Measurements from ENCODE around the gene IMP4.
A peak's percentile ranks its signal among the peaks of the same experiment; 100 is the strongest.

Gene IMP4

GRCh38 chr2:130358420-130359350 is 16.0 kb downstream of the IMP4 start:
- DNase-seq, result no peak

GRCh38 chr2:130359466-130359865 is 16.8 kb downstream of the IMP4 start:
- DNase-seq, result no peak

DNA sequence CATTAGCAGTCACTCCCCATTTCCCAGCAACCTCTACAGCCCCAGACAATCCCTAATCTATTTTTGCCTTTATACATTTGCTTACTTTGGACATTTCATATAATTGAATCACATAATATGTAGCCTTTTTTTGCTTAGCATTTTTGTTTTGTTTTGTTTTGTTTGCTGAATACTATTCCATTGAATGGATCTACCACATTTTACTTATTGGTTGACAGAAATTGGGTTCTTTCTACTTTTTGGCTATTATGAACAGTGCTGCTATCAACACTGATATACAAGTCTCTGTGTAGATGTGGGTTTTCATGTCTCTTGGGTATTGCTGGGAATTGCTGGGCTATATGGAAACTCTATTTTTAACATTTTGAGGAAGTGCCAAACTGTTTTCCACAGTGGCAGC is 20.8 kb downstream of the IMP4 start:
- DNase-seq, result no peak

- DNase-seq, result no peak
Measured at GRCh38 chr2:130365075-130365474, 22.4 kb downstream of the IMP4 start.

DNA sequence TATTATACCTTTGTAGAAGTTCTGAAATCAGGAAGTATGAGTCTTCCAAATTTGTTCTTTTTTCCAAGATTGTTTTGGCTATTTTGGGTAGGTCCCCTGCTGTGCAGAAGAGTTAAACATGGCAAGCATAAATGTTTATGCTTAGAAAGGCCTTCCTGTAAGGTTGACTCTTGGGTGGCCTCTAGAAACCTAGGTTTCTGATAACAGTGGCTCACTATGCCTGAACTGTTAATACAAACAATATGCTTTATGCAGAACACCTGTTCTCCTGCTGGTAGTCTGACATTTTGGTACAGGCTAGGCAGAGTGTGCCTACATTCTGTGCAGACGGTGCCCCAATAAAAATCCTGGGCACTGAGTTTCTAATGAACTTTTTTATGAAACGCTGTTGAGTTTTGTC is 23.3 kb downstream of the IMP4 start:
- no peak for DNase-seq

DNA sequence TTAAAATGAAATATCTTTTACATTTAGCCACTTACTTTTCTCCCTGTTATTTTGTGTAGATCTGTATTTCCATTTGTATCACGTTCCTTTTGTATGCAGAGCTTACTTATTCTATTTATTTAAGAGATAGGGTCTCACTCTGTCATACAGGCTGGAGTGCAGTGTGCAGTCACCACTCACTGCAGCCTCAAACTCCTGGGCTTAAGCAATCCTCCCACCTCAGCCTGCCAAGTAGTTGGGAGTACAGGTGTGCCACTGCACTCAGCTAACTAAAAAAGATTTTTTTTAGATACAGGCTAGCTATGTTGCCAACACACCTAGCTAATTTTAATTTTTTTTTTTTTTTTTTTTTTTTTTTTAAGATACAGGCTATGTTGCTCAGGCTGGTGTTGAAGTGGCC is 24.0 kb downstream of the IMP4 start:
- DNase-seq, result no peak

GRCh38 chr2:130368786-130369185 is 26.1 kb downstream of the IMP4 start:
- no peak for DNase-seq

DNA sequence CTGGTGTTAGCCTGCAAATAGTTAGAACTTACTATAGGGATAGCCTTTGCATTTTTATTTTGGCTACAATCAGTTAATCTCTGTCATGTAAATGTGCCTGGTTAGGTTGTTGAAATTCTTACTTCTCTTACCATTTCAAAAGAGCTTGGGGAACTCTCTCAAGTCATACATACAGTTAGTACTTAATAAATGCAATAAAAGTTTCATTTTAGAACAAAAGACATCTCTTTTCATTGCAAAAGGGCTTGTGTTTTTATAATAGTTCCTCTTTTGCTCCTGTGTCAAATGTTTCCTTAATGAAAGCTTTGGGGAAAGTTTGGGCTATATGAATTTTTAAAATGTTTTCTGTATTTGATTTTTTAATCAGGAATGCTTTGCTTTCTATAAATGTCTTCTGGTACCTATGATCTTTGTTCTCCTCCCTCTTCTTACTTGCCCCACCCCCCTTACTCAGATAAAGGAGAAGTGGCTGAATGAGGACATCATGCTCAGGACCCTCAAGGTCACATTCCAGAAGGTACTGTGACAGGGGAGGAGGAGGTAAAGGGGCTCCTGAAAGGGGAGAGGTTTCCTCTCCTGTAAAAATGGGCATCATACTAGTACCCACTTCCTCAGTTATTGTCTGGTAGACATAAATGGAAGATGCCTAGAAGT is 26.7 kb downstream of the IMP4 start:
- no peak for DNase-seq

GRCh38 chr2:130369965-130370341 is 27.3 kb downstream of the IMP4 start:
- no peak for DNase-seq

GRCh38 chr2:130370490-130370889 is 27.8 kb downstream of the IMP4 start:
- no peak for DNase-seq

GRCh38 chr2:130371723-130372054 is 29.0 kb downstream of the IMP4 start:
- DNase-seq, result no peak

DNA sequence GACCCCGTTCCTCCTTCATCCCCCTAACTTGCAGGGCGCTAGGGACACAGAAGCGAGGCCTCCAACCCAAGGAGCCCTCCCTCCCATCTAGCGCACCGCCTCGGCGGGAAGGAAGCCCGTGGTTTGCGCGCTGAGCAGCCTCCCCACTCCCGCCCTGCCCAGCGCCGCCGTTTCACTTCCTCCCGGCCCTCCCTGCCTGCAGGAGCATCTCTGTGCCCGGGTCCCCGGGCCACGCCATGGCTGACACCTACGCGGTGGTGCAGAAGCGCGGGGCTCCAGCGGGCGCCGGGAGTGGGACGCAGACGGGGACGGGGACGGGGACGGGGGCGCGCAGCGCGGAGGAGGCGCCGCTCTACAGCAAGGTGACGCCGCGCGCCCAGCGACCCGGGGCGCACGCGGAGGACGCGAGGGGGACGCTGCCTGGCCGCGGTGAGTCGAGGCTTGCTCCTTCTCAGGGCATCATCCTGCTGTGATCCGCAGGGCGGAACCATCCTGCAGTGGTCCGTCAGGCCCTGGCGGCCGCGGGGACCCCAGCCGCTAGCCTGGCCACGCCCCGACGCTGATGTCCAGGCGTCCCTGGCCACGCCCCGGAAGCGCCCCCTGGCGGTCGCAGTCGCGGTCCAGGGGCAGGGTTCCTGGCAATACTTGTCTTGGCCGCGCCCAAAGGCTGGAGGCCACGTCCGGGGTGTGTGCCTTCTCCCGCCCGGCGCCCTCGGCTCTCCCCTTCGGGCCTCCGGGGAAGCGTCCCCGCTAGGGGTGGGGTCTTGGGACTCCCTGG is 29.5 kb downstream of the IMP4 start:
- peak; percentile 74 for DNase-seq

- DNase-seq, result no peak
Measured at GRCh38 chr2:130372833-130373807, 30.4 kb downstream of the IMP4 start.

DNA sequence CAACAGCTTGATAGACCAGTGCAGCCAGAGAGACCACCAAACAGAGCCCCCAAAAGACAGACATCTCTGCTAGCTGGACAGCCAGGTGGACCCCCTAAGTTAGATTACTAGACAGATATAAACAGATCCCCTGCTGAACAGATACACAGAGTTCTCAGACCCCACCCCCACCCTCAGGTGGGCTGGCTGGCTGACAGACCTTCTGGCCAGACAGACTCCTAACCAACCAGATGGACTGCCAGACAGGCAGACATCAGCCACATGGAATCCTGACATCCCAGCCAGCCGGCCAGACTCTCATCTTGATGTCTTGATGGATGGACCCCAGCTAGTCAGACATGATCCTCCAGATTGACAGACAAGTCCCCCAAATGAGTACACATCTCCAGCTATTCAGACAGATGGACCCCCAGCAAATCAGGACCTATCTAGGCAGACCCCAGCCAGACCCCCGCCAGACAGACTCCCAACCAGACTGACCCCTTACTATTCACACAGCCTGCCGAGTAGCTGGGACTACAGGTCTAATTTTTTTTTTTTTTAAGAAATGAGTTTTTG is 31.2 kb downstream of the IMP4 start:
- DNase-seq, result no peak

GRCh38 chr2:130374587-130375290 is 32.0 kb downstream of the IMP4 start:
- no peak for DNase-seq

- DNase-seq, result no peak
Measured at GRCh38 chr2:130375291-130376266, 32.9 kb downstream of the IMP4 start.

DNA sequence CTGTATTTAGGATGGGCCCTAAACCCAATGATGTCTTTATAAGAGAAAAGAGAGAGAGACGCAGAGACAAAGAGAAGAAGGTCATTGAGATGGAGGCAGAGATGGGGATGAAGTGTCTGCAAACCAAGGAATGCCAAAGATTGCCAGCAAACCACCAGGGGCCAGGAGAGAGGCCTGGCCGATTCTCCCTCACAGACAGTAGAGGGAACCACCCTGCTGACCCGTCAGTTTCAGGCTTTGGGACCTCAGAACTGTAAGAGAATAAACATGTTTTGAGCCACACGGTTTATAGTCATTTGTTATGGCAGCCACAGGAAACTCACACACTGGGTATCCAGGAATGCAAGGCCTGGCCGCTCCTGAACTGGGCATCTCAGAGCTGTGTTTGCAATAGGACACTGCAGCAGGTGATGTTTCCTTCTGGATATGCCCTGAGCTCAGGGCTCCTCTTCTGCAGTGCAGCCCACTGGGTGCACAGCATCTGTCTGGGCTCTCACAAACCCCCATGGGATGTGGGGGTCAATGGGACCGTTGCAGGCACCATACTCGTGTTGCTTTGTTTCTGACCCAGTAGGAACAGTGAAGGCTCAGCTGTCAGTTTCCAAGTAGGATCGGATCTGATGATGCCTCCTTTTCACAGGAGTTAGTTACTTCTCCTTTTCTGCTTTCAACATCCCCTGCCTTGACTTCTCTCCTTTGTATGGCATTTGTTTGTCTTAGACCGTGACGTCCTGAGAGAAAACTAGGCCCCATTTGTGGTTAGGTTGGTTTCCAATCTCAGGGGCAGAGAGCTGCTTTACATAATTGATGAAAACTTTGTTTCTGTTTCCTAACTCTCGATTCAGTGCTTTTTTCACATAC is 34.0 kb downstream of the IMP4 start:
- no peak for DNase-seq

DNA sequence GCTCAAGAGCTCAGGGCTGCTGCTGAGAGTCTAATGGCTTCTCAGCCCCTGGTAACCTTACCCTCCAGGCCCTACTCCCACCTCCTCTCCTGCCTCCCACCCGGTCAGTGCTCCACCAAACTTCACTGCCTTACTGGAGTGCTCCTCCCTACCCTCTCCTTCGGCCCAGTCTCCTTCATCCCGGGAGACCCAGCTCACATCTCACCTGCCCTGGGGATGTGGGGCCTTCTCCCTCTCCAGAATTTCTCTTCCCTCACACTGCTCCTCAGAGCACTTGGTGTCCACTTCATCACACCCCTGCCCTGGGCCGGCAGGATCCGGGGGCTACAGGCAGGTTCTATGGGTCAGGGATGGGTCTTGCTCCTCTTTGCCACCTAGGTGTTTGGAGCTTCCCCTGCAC is 34.8 kb downstream of the IMP4 start:
- DNase-seq, result no peak

DNA sequence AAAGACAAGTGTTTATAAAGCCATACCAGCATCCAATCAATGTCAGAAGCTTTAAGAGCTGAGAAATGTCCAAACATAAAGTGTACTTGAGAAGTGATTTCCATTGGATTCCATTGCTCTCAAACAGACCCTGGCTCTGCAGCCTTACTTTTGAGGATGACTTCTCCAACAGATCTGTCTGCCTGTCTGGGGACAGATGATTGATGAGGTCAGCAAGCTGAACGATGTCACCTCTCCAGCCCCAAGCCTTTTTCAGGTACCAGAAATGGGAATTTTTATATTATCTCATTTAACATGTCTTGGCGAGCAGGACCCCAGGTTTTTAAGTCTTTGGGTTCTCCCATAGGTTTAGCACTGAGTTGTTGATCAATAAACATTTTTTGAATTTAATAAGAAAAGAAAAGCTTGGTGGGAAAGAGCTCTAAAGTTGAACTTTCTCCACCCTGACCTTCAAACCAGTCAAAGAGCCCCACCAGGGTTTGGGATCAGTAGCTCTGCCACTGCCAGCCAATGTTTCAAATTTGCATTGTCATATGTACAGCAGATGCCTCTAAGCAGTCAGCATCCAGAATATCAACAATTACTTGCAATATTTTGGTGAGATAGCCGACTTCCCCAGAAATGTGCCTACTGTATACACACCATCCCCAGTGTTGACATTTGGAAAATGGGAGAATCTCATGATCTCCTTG is 35.7 kb downstream of the IMP4 start:
- no peak for DNase-seq

Data from COR-L47 (cell line).